ENCODE measurements around the gene ARID1B. TPM values are rescaled to one million over a fixed set of nuclear protein-coding genes. Genes with fewer than 3 reads are reported as not detected.

Gene ARID1B
- total and polyA plus RNA-seq, 10 donors = 17.7 to 223 (median 141) TPM

DNA sequence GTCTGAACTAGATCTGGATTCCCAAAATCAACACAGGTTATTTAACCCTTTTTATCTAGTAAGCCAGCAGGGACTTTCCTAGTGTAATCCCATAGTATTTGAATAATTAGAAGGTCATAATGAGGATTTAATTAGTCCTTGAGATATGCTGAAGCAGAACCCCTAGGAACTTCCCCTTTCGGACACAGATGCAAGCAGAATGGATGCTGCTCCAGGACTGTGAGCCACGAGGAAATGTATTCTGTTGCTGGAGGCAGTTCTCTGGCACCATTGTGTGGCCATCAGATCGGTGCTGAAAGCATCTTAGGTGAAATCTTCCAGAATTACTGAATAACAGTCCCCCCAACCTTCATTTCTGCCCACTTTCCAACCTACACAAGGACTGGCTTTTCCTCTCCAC, 339.2 kb downstream of the ARID1B start:
- no peaks in the 10 kb centered on the region for H3K9me3 ChIP-seq
- no peak for TF ChIP-seq POLR2AphosphoS5 (IDR thresholded peaks at IDR 0.05)
- TF ChIP-seq POLR2A (IDR thresholded peaks at IDR 0.05) = no peak
- TF ChIP-seq, protein P1, sequence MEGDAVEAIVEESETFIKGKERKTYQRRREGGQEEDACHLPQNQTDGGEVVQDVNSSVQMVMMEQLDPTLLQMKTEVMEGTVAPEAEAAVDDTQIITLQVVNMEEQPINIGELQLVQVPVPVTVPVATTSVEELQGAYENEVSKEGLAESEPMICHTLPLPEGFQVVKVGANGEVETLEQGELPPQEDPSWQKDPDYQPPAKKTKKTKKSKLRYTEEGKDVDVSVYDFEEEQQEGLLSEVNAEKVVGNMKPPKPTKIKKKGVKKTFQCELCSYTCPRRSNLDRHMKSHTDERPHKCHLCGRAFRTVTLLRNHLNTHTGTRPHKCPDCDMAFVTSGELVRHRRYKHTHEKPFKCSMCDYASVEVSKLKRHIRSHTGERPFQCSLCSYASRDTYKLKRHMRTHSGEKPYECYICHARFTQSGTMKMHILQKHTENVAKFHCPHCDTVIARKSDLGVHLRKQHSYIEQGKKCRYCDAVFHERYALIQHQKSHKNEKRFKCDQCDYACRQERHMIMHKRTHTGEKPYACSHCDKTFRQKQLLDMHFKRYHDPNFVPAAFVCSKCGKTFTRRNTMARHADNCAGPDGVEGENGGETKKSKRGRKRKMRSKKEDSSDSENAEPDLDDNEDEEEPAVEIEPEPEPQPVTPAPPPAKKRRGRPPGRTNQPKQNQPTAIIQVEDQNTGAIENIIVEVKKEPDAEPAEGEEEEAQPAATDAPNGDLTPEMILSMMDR (IDR thresholded peaks at IDR 0.05 in 8 of 11, conservative IDR thresholded peaks at IDR 0.05 in 3 of 11) = no peak
- H3K36me3 ChIP-seq = peaks cover 0 to 56% (median 3%) of the 10 kb centered on the region in 6 donors
- peaks cover 0 to 8% (median 0%) of the 10 kb centered on the region in 6 donors for H3K4me1 ChIP-seq
- intact Hi-C loops (cut with DNase I; ENCODE audit: low total_unique reads) = no loop called here
- H3K27ac ChIP-seq = no peak overlapping the region
- no peak overlapping the region for H3K4me3 ChIP-seq
- DNase-seq = no peak
- 54 to 72% (median 65%) methylated on average over 3 of the region's 3 CpGs for WGBS, 5 donors
- no peaks in the 10 kb centered on the region for H3K27me3 ChIP-seq (replicated peaks in 1 of 7)

DNA sequence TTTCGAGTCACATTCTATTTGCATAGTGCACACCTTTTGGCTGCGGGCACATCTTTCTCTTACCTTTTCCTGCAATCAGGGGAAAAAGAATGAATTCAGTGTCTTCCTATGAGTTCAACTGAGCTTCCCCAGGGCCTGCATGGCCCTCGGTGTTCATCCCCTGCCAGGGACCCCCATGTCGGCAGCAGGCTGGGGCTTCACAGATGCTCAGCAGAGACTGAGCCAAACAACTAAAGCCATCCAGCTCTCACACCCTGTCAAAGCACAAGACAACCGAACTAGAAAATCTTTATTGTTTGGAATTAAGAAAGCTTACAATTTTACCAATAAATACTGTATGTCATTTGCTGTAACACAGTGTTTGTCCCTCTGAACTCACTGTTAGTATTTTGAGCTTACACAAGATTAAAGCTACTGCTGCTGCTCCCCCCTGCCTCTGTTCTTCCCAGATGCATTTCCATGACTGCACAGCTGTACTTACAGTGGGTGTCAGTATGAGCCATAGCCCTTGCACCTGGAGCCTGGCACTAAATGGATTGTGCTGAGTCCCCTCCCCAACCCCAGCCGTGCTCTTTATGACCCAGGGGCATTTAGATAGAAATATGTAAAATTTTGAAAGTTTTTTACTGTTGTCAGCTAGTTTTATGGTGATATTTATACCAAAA, 340.4 kb downstream of the ARID1B start:
- 92 to 98% (median 97%) methylated on average over 6 of the region's 6 CpGs for WGBS, 5 donors
- H3K4me3 ChIP-seq = no peak overlapping the region
- H3K4me1 ChIP-seq = peaks cover 0 to 8% (median 0%) of the 10 kb centered on the region in 6 donors
- TF ChIP-seq POLR2AphosphoS5 (IDR thresholded peaks at IDR 0.05) (no peak), POLR2A (IDR thresholded peaks at IDR 0.05) (no peak)
- TF ChIP-seq, protein P1 (IDR thresholded peaks at IDR 0.05 in 8 of 11, conservative IDR thresholded peaks at IDR 0.05 in 3 of 11) = no peak
- no peak overlapping the region for H3K27ac ChIP-seq
- peaks cover 0 to 45% (median 3%) of the 10 kb centered on the region in 6 donors for H3K36me3 ChIP-seq
- H3K27me3 ChIP-seq (replicated peaks in 1 of 7) = no peaks in the 10 kb centered on the region
- H3K9me3 ChIP-seq = no peaks in the 10 kb centered on the region
- no peak for DNase-seq
- intact Hi-C loops (cut with DNase I; ENCODE audit: low total_unique reads) = no loop called here

DNA sequence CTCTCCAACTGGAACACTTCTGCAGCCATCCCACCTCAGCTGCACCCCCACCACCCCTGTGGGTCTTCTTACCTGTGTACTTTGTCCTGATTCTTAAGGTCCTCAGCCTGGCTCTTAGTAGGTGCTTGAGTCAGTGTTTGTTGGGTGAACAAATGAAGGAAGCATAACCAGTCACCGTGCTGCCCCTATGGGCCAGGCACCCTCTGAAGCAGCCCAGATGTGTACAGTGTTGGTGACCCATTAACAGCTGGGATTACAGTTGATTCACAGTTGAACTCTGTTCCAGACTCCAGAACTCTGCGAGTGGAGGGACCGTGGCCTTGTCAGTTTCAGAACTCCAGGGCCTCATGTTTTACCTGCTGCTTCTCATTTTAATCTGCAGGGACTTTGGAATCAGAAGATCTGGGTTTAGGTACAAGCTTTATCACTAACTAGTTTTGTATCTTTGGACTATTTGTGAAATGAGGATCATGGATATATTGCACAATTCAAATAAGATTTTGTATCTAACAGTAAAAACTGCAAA, 342.4 kb downstream of the ARID1B start:
- WGBS, 5 donors = 96 to 100% (median 98%) methylated on average over 3 of the region's 3 CpGs
- H3K4me1 ChIP-seq = peaks cover 0 to 8% (median 0%) of the 10 kb centered on the region in 6 donors
- no peak overlapping the region for H3K27ac ChIP-seq
- no peak for TF ChIP-seq POLR2A (IDR thresholded peaks at IDR 0.05)
- TF ChIP-seq, protein P1 (IDR thresholded peaks at IDR 0.05 in 8 of 11, conservative IDR thresholded peaks at IDR 0.05 in 3 of 11) = no peak
- DNase-seq = no peak
- H3K36me3 ChIP-seq = peaks cover 0 to 42% (median 3%) of the 10 kb centered on the region in 6 donors
- no peaks in the 10 kb centered on the region for H3K9me3 ChIP-seq
- intact Hi-C loops (cut with DNase I; ENCODE audit: low total_unique reads) = no loop called here
- no peak overlapping the region for H3K4me3 ChIP-seq
- H3K27me3 ChIP-seq (replicated peaks in 1 of 7) = no peaks in the 10 kb centered on the region

DNA sequence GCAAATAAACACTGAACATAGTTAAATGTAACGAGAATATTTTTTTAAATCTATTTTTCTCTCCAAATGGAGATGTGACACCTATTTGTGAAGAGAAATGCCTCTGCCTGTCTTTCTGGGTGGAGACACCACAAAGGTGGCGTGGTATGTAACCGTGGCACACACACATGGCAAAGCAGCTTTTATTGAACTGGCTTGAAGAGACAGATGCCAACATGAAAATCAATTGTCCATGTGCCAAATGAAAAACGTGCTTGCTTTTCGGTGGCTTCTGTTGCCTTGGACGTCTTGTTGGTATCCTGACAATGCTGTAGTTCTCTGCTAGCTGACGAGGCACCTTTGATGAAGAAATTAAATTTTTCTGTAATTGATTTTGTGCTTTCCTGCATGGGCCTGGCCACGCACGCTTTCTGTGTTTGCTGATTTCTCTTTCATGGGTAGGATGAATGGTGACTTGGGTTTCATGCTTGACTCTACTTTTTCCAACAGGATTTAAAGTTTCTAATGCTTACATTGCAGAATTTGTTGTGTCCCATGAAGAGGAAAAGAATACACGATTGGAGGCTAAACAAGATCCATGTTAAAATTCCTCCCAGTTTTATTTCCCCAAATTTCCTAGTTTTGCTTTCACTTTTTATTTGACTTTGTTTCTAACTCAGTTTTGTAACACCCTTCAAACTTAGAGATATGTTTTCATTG, 343.5 kb downstream of the ARID1B start:
- H3K36me3 ChIP-seq = peaks cover 0 to 42% (median 3%) of the 10 kb centered on the region in 6 donors
- H3K4me1 ChIP-seq = peaks cover 0 to 6% (median 0%) of the 10 kb centered on the region in 6 donors
- no peak overlapping the region for H3K27ac ChIP-seq
- no peaks in the 10 kb centered on the region for H3K9me3 ChIP-seq
- H3K27me3 ChIP-seq (replicated peaks in 1 of 7) = no peaks in the 10 kb centered on the region
- DNase-seq = no peak
- TF ChIP-seq POLR2A (IDR thresholded peaks at IDR 0.05) = no peak
- no peak for TF ChIP-seq POLR2AphosphoS5 (IDR thresholded peaks at IDR 0.05)
- TF ChIP-seq, protein P1 (IDR thresholded peaks at IDR 0.05 in 8 of 11, conservative IDR thresholded peaks at IDR 0.05 in 3 of 11) = no peak
- 85 to 92% (median 90%) methylated on average over 10 of the region's 10 CpGs for WGBS, 5 donors
- H3K4me3 ChIP-seq = no peak overlapping the region
- intact Hi-C loops (cut with DNase I; ENCODE audit: low total_unique reads) = no loop called here
